ENCODE results near the gene MAN1A1. TPM values are rescaled to one million over a fixed set of nuclear protein-coding genes. Genes with fewer than 3 reads are reported as not detected.

Gene MAN1A1
- total and polyA plus RNA-seq, 2 of the 8 experiments (the other 6 are each of a cell fraction or from before 2014, with no cell fraction given) = 1.8 to 5.4 TPM

GRCh38 chr6:119195848-119196247 is 153.7 kb downstream of the MAN1A1 start:
- FAIRE-seq = no peak
- no peaks in the 10 kb centered on the region for H4K20me1 ChIP-seq (replicated peaks in 1 of 2; ENCODE audit: control insufficient read depth in 1 of 2, insufficient read depth in 2 of 2, low read length in 2 of 2)
- no peaks in the 10 kb centered on the region for H3K79me2 ChIP-seq (ENCODE audit: control insufficient read depth in 1 of 2, insufficient read depth in 2 of 2, low read length in 2 of 2)
- no peak overlapping the region for H3K4me3 ChIP-seq (ENCODE audit: extremely low read depth in 1 of 4, insufficient read depth in 2 of 4, low read depth in 3 of 4, low read length in 4 of 4)
- no peak overlapping the region for H3K4me2 ChIP-seq (ENCODE audit: insufficient read depth in 1 of 2, low read depth in 2 of 2, low read length in 2 of 2)
- no peaks in the 10 kb centered on the region for H3K36me3 ChIP-seq (ENCODE audit: control insufficient read depth in 2 of 4, insufficient read depth in 4 of 4, low read length in 3 of 4)
- no peak overlapping the region for H3K14ac ChIP-seq (ENCODE audit: insufficient read length)
- no peak overlapping the region for H2BK5ac ChIP-seq (ENCODE audit: low read depth, low read length)
- H3K27ac ChIP-seq (ENCODE audit: low read depth, low read length) = no peak overlapping the region
- 94% methylated on average over 5 of the region's 5 CpGs; no CpG with 5 or more reads in 1 of the 2 experiments for WGBS, 2 experiments (ENCODE audit: extremely low coverage in 1 of 2, insufficient coverage in 1 of 2, insufficient read length in 1 of 2, insufficient replicate concordance in 2 of 2, low coverage in 1 of 2, low lambda C conversion rate in 2 of 2, missing lambda C conversion rate in 1 of 2)
- POLR2A ChIA-PET (ENCODE audit: partially characterized antibody) = no interaction called here
- no peak overlapping the region for H3K23ac ChIP-seq (ENCODE audit: insufficient read length)
- no peak overlapping the region for H2AK5ac ChIP-seq (ENCODE audit: low read depth, low read length)
- no peak overlapping the region for H4K91ac ChIP-seq (replicated peaks; ENCODE audit: insufficient read length, low read length)
- H3K79me1 ChIP-seq (ENCODE audit: low read depth, low read length) = no peaks in the 10 kb centered on the region
- H4K8ac ChIP-seq (ENCODE audit: extremely low read depth, insufficient read depth, low read length) = no peak overlapping the region
- H3K56ac ChIP-seq (replicated peaks; ENCODE audit: insufficient read length, low read depth, low read length) = no peak overlapping the region
- no peak overlapping the region for H4K5ac ChIP-seq (ENCODE audit: insufficient read length, low read depth, low read length)
- H3K4ac ChIP-seq (replicated peaks; ENCODE audit: insufficient read length, low read depth, low read length) = no peak overlapping the region
- CTCF ChIA-PET (ENCODE audit: partially characterized antibody) = interaction anchor here (0.8 kb wide), 1 partner anchor 35 kb away, joined by 3 read pairs; no protein-coding TSS in a partner anchor
- H3K9me3 ChIP-seq (ENCODE audit: insufficient read depth in 2 of 2, low read depth in 1 of 2, low read length in 1 of 2) = no peaks in the 10 kb centered on the region
- H2BK20ac ChIP-seq (ENCODE audit: low read length) = no peak overlapping the region
- H3K27me3 ChIP-seq (replicated peaks in 1 of 4; ENCODE audit: control insufficient read depth in 3 of 4, extremely low read depth in 1 of 4, insufficient read depth in 3 of 4, low read length in 3 of 4) = no peaks in the 10 kb centered on the region
- H2BK120ac ChIP-seq (replicated peaks; ENCODE audit: low read depth, low read length) = no peak overlapping the region
- H3K23me2 ChIP-seq (ENCODE audit: low read depth, low read length) = no peaks in the 10 kb centered on the region
- H2AFZ ChIP-seq (ENCODE audit: low read length) = no peak overlapping the region
- no peaks in the 10 kb centered on the region for H3K4me1 ChIP-seq (replicated peaks in 1 of 4; ENCODE audit: control insufficient read depth in 3 of 4, insufficient read depth in 4 of 4, low read length in 3 of 4)
- no peak overlapping the region for H3K18ac ChIP-seq (ENCODE audit: extremely low read depth, low read length)
- DNase-seq (ENCODE audit: low read depth in 1 of 2, low spot score in 2 of 2) = no peak
- no peak overlapping the region for H2BK12ac ChIP-seq (ENCODE audit: low read depth, low read length)
- H2BK15ac ChIP-seq (ENCODE audit: low read length) = no peak overlapping the region
- H3K9ac ChIP-seq (replicated peaks in 1 of 4; ENCODE audit: extremely low read depth in 1 of 4, low read depth in 3 of 4, low read length in 3 of 4) = no peak overlapping the region
- TF ChIP-seq CBX5 (IDR thresholded peaks at IDR 0.05; ENCODE audit: low read depth, low read length) (no peak), POLR2AphosphoS5 (IDR thresholded peaks at IDR 0.05; ENCODE audit: low read depth, low read length) (no peak), TCF12 (IDR thresholded peaks at IDR 0.05; ENCODE audit: low read depth, low read length) (no peak), HDAC2 (IDR thresholded peaks at IDR 0.05; ENCODE audit: borderline replicate concordance in 1 of 2, low read depth in 2 of 2, low read length in 2 of 2) (no peak), CEBPB (IDR thresholded peaks at IDR 0.05; ENCODE audit: low read depth, low read length) (no peak), HDAC6 (IDR thresholded peaks at IDR 0.05; ENCODE audit: low read depth, low read length) (no peak), CTBP2 (IDR thresholded peaks at IDR 0.05; ENCODE audit: borderline replicate concordance, insufficient read depth, insufficient read length, low read length) (no peak), JUN (IDR thresholded peaks at IDR 0.05; ENCODE audit: low read depth, low read length) (no peak), RBBP5 (IDR thresholded peaks at IDR 0.05; ENCODE audit: borderline replicate concordance, low read depth, low read length) (no peak), SAP30 (IDR thresholded peaks at IDR 0.05; ENCODE audit: insufficient read depth, insufficient replicate concordance, low read length) (no peak), ATF2 (IDR thresholded peaks at IDR 0.05; ENCODE audit: low read length) (no peak), ZNF274 (IDR thresholded peaks at IDR 0.05; ENCODE audit: borderline replicate concordance, extremely low read depth, low read length) (no peak), SIRT6 (IDR thresholded peaks at IDR 0.05; ENCODE audit: low read length) (no peak)
